PC-3 (cell line): Measurements from ENCODE around the gene TMEM40.
"Not testable (repeated sequence)": the region's sequence is repeated elsewhere in the genome, so short reads cannot be mapped to it uniquely, and the experiment has no call there.

Experiments used
- CTCF ChIP-seq: fragments of 300-600 bp; sonication (generic); conservative IDR thresholded peaks from 2 replicates; pipeline ENCODE4 v1.5.1; 2017; ENCODE audit warnings: antibody characterized with exemption, low read depth, mild to moderate bottlenecking, low read length
- EZH2 ChIP-seq: fragments of 300-600 bp; sonication (generic); IDR thresholded peaks from one replicate; pipeline ENCODE4 v1.6.1; 2017; ENCODE audit warnings: antibody characterized with exemption, mild to moderate bottlenecking, low read length; ENCODE audit not compliant: unreplicated experiment
- EZH2phosphoT487 ChIP-seq: fragments of 300-600 bp; sonication (generic); IDR thresholded peaks from 2 replicates; pipeline ENCODE4 v1.6.1; 2018; ENCODE audit warnings: mild to moderate bottlenecking, antibody characterized with exemption, low read length, borderline replicate concordance

DNA sequence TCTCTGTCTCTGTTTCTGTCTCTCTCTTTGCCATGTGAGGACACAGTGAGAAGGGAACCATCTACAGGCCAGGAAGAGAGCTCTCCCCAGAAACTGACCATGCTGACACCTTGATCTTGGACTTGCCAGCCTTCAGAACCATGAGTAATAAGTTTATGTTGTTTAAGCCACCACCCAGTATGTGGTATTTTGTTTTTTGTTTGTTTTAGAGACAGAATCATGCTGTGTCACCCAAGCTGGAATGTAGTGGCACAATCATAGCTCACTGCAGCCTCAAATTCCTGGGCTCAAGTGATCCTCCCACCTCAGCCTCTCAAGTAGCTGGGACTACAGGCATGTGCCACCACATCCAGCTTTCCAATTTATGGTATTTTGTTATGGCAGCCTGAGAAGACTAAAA lies 35.7 kb downstream of the TMEM40 start:
- not testable (repeated sequence) for TF ChIP-seq CTCF, EZH2phosphoT487, EZH2
